Amniotic epithelial cell (primary cell): ENCODE data around the gene C11orf97.
"Not testable (repeated sequence)": the region's sequence is repeated elsewhere in the genome, so short reads cannot be mapped to it uniquely, and the experiment has no call there.

Source experiments
- DNase-seq: peaks from one replicate; pipeline ENCODE4 v3.0.0-alpha.2; 2010; ENCODE audit warnings: low read depth

The C11orf97 gene

DNA sequence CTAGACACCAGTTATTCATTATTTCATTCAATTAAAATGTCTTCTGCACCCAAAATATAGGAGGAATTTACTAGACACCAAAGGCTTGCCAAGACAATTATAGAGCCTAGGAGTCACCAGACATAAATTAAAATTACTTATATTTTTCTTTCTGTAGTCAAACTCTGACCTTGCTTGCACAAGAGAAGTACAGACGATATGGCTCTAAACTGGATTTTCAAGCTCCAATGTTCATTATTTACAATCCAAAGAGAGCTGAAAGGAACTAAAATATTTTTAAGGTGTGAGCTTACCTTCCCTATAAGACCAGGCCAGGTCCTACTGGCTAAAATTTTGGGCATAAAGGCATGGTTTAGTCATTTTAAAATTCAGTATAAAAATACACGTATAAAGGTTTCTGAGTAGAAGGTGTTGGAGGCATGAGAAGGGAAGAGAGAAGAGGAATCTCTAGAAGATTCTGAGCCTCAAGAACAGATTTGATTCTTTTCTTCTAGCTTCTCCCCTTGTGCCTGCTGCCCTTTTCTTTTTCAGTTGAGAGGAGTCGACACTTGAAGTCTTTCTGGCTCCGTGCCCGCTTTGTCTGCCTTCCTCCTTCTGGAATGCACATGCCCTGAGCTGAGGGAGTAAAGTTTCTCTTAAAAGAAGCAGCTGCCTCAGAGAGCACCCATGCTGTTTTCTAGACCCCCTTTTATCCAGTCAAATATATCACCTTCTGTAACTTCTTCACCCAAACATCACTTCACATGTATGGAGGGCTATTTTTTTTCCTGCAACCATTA, 13.5 kb downstream of the C11orf97 start:
- peak; percentile 60 for DNase-seq

GRCh38 chr11:94526645-94527438, 14.6 kb downstream of the C11orf97 start:
- DNase-seq: peak; percentile 30

DNA sequence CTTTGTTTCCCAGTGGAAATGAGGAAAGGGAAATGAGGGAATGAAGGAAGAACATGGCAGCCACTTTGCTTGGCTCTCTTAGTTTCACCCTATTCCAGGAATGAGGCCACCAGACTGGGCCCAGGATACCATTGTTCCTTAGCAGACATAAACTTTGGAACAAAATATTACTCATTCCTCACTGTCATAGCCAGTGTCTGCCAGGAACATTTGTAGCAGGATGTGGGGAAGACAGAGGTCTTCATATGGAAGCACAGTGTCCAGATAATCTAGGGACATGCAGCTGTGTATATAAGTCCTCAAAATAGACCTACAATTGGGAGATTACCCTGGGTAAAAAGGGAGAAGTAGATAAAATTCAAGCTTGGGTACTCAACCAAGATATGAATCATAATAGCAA, 16.3 kb downstream of the C11orf97 start:
- no peak for DNase-seq

- DNase-seq: no peak
Measured at GRCh38 chr11:94532211-94532610, 19.9 kb downstream of the C11orf97 start.

GRCh38 chr11:94533206-94533605, 20.9 kb downstream of the C11orf97 start:
- no peak for DNase-seq

GRCh38 chr11:94533696-94534630, 21.7 kb downstream of the C11orf97 start:
- no peak for DNase-seq

- DNase-seq: no peak
Measured at GRCh38 chr11:94536386-94536785, 24.1 kb downstream of the C11orf97 start.

DNA sequence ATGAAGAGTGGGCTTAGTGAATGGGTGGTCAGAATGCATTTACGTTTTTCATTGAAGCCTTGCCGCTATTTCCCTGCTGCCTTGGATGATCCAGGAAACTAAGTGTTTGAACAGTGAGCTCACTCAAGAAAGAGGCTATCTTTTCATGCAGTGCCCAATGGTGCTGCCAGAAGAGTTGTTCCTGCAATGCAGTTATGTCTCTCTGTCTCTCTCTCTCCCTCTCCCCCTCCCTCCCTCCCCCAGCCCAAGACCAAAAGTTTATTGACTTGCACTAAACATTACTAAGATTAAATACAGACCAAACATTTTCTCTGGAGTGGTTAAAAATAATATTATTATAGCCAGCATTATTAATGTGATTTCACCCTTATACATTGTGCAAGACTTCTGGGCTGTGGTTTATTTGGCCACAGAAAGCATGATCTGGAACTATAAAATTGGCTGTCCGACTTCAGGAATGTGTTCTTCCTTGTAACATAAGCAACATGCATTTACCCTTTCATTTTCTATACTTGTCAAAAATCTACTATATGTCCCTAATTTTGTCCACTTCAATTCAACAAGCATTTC, 24.9 kb downstream of the C11orf97 start:
- DNase-seq: peak; percentile 77

- DNase-seq: no peak
Measured at GRCh38 chr11:94539420-94539819, 27.2 kb downstream of the C11orf97 start.

DNA sequence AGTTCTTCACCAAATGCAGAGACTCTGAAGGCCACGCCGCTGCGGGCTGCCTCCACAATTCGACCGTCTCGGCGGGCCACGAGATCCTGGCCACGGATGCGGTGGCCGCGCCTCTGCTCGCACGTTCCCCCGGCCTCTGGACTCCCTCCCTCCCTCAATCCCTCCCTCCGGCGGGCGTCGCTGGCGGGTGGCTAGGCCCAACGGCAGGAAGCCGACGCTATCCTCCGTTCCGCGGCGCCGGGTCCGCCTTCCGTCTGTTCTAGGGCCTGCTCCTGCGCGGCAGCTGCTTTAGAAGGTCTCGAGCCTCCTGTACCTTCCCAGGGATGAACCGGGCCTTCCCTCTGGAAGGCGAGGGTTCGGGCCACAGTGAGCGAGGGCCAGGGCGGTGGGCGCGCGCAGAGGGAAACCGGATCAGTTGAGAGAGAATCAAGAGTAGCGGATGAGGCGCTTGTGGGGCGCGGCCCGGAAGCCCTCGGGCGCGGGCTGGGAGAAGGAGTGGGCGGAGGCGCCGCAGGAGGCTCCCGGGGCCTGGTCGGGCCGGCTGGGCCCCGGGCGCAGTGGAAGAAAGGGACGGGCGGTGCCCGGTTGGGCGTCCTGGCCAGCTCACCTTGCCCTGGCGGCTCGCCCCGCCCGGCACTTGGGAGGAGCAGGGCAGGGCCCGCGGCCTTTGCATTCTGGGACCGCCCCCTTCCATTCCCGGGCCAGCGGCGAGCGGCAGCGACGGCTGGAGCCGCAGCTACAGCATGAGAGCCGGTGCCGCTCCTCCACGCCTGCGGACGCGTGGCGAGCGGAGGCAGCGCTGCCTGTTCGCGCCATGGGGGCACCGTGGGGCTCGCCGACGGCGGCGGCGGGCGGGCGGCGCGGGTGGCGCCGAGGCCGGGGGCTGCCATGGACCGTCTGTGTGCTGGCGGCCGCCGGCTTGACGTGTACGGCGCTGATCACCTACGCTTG, 31.7 kb downstream of the C11orf97 start, which contains the start of gene FUT4:
FUT4 (plus strand) TSS at position 227 of the 951 bp plus-strand sequence; CDS start at position 440, 213 bp downstream.
- DNase-seq: peak; percentile 70

DNA sequence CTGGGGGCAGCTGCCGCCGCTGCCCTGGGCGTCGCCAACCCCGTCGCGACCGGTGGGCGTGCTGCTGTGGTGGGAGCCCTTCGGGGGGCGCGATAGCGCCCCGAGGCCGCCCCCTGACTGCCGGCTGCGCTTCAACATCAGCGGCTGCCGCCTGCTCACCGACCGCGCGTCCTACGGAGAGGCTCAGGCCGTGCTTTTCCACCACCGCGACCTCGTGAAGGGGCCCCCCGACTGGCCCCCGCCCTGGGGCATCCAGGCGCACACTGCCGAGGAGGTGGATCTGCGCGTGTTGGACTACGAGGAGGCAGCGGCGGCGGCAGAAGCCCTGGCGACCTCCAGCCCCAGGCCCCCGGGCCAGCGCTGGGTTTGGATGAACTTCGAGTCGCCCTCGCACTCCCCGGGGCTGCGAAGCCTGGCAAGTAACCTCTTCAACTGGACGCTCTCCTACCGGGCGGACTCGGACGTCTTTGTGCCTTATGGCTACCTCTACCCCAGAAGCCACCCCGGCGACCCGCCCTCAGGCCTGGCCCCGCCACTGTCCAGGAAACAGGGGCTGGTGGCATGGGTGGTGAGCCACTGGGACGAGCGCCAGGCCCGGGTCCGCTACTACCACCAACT, 32.5 kb downstream of the C11orf97 start:
- DNase-seq: no peak

DNA sequence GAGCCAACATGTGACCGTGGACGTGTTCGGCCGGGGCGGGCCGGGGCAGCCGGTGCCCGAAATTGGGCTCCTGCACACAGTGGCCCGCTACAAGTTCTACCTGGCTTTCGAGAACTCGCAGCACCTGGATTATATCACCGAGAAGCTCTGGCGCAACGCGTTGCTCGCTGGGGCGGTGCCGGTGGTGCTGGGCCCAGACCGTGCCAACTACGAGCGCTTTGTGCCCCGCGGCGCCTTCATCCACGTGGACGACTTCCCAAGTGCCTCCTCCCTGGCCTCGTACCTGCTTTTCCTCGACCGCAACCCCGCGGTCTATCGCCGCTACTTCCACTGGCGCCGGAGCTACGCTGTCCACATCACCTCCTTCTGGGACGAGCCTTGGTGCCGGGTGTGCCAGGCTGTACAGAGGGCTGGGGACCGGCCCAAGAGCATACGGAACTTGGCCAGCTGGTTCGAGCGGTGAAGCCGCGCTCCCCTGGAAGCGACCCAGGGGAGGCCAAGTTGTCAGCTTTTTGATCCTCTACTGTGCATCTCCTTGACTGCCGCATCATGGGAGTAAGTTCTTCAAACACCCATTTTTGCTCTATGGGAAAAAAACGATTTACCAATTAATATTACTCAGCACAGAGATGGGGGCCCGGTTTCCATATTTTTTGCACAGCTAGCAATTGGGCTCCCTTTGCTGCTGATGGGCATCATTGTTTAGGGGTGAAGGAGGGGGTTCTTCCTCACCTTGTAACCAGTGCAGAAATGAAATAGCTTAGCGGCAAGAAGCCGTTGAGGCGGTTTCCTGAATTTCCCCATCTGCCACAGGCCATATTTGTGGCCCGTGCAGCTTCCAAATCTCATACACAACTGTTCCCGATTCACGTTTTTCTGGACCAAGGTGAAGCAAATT, 33.3 kb downstream of the C11orf97 start:
- no peak for DNase-seq

- no peak for DNase-seq
Measured at GRCh38 chr11:94546162-94546470, 33.9 kb downstream of the C11orf97 start.

DNA sequence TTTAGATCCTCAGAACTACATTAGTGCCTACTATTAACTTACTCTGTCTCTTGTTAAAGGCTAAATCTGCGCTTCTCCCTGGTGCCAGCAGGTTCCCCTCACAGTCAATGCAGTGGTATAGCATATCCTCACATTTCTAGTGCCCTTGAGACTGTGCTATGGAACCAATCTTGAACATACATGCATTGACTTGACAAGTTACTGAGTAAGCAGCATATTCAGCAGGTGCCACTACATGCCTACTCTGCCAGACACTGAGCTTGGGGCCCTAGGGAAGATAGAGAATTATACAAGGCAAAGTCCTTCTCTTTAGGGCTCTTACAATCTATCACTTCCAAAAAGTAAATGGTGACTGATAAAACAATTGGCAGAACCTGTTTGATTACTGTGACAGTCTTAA, 34.6 kb downstream of the C11orf97 start:
- DNase-seq: no peak

DNA sequence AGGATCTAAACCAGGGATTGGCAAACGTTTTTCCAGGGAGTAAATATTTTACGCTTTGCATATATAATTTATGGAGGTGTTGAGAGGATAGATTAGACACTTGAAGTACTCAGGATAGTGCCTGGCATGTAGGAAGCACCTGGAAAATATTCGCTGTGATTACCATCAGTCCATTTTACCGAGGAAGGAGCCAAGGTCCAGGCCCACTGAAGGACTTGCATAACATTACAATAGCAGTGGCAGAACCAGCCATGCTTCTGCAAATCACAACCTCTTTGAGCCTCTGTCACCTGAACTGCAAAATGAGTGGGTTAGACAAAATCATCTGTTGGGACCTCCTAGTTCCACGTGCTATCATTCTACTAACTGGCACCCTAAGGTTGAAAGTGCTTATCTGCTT, 36.9 kb downstream of the C11orf97 start:
- no peak for DNase-seq

- no peak for DNase-seq
Measured at GRCh38 chr11:94550513-94550912, 38.3 kb downstream of the C11orf97 start.

- peak; percentile 78 for DNase-seq
Measured at GRCh38 chr11:94553938-94554337, 41.7 kb downstream of the C11orf97 start.

GRCh38 chr11:94555752-94556329, 43.6 kb downstream of the C11orf97 start:
- DNase-seq: not testable (repeated sequence)

GRCh38 chr11:94557421-94557820, 45.2 kb downstream of the C11orf97 start:
- DNase-seq: peak; percentile 18
